Activated T-cell treated with anti-CD3 and anti-CD28 coated beads for 1 hour (primary cell): ENCODE data around the gene PACS2.

ENCODE experiments used
- DNase-seq: peaks from one replicate; pipeline ENCODE4 v3.0.0-alpha.2; 2020; ENCODE audit warnings: low read depth

The PACS2 gene

GRCh38 chr14:105369653-105370040, 55.1 kb downstream of the PACS2 start:
- no peak for DNase-seq

GRCh38 chr14:105374389-105374788, 59.8 kb downstream of the PACS2 start:
- DNase-seq: no peak

GRCh38 chr14:105375635-105376057, 61.1 kb downstream of the PACS2 start:
- DNase-seq: no peak

- no peak for DNase-seq
Observed at GRCh38 chr14:105376521-105377440, 62.2 kb downstream of the PACS2 start.

GRCh38 chr14:105377555-105378182, 63.1 kb downstream of the PACS2 start:
- no peak for DNase-seq

GRCh38 chr14:105378199-105378598, 63.7 kb downstream of the PACS2 start:
- DNase-seq: no peak

- DNase-seq: no peak
Observed at GRCh38 chr14:105378873-105379685, 64.5 kb downstream of the PACS2 start.

GRCh38 chr14:105379946-105380345, 65.4 kb downstream of the PACS2 start:
- DNase-seq: no peak

GRCh38 chr14:105380756-105381155, 66.2 kb downstream of the PACS2 start:
- DNase-seq: no peak

- no peak for DNase-seq
Observed at GRCh38 chr14:105381446-105382342, 67.1 kb downstream of the PACS2 start.

- DNase-seq: no peak
Observed at GRCh38 chr14:105382343-105383082, 68.0 kb downstream of the PACS2 start.

- no peak for DNase-seq
Observed at GRCh38 chr14:105383083-105383730, 68.7 kb downstream of the PACS2 start.

GRCh38 chr14:105384041-105384557, 69.6 kb downstream of the PACS2 start:
- no peak for DNase-seq

GRCh38 chr14:105384605-105385321, 70.2 kb downstream of the PACS2 start:
- DNase-seq: no peak

- no peak for DNase-seq
Observed at GRCh38 chr14:105385322-105385637, 70.7 kb downstream of the PACS2 start.

GRCh38 chr14:105385698-105386365, 71.3 kb downstream of the PACS2 start:
- no peak for DNase-seq

- DNase-seq: no peak
Observed at GRCh38 chr14:105386581-105387529, 72.3 kb downstream of the PACS2 start.

GRCh38 chr14:105387530-105387922, 73.0 kb downstream of the PACS2 start:
- DNase-seq: no peak
